Erythroblast (primary cell): ENCODE data around the gene OPTC.

Source experiments
- GATA1 ChIP-seq: IDR thresholded peaks from 2 replicates; pipeline ENCODE4 v1.6.1; 2011; ENCODE audit warnings: low read depth, mild to moderate bottlenecking, control low read depth, low read length, moderate library complexity
- POLR2A ChIP-seq: IDR thresholded peaks from 2 replicates; pipeline ENCODE4 v1.6.1; 2011; ENCODE audit warnings: mild to moderate bottlenecking, low read length

- no peak for TF ChIP-seq POLR2A
- TF ChIP-seq GATA1, result no peak
These were observed 30.4 kb upstream of the OPTC start for GRCh38 chr1:203463469-203464062.
